MM.1S (cell line): Measurements from ENCODE around the gene MIPEP.

Experiments
- DNase-seq: peaks from one replicate; pipeline ENCODE4 v3.0.0-alpha.2; 2015
- H2AFZ ChIP-seq: fragments of 300-600 bp; sonication (generic); 2 replicates; pipeline ENCODE4 v1.6.0; 2016; ENCODE audit warnings: antibody characterized with exemption, low read length
- H3F3A ChIP-seq: fragments of 300-600 bp; sonication (generic); 2 replicates; pipeline ENCODE4 v1.6.1; 2016; ENCODE audit warnings: mild to moderate bottlenecking, antibody characterized with exemption, low read length, moderate library complexity, mixed read lengths; ENCODE audit not compliant: insufficient read depth
- H3K27ac ChIP-seq: fragments of 300-600 bp; sonication (generic); 2 replicates; pipeline ENCODE4 v1.5.1; 2016; ENCODE audit warnings: mild to moderate bottlenecking, low read length
- H3K27me3 ChIP-seq: fragments of 300-600 bp; sonication (generic); replicated peaks from 2 replicates; pipeline ENCODE4 v1.6.0; 2016; ENCODE audit warnings: low read length; ENCODE audit not compliant: insufficient read depth
- H3K36me3 ChIP-seq: fragments of 300-600 bp; sonication (generic); replicated peaks from 2 replicates; pipeline ENCODE4 v1.6.1; 2016; ENCODE audit warnings: mild to moderate bottlenecking, low read length, mixed read lengths; ENCODE audit not compliant: insufficient read depth
- H3K4me1 ChIP-seq: fragments of 300-600 bp; sonication (generic); 2 replicates; pipeline ENCODE4 v1.6.1; 2016; ENCODE audit warnings: low read length, mixed read lengths
- H3K4me2 ChIP-seq: fragments of 300-600 bp; sonication (generic); 2 replicates; pipeline ENCODE4 v1.6.0; 2016; ENCODE audit warnings: low read depth, low read length
- H3K4me3 ChIP-seq: fragments of 300-600 bp; sonication (generic); 2 replicates; pipeline ENCODE4 v1.5.1; 2016; ENCODE audit warnings: low read length, mixed read lengths
- H3K79me2 ChIP-seq: fragments of 300-600 bp; sonication (generic); 2 replicates; pipeline ENCODE4 v1.6.1; 2016; ENCODE audit warnings: mixed run types, low read length, mixed read lengths
- H3K9ac ChIP-seq: fragments of 300-600 bp; sonication (generic); 2 replicates; pipeline ENCODE4 v1.6.1; 2016; ENCODE audit warnings: low read length, mixed read lengths
- H3K9me2 ChIP-seq: fragments of 300-600 bp; sonication (generic); replicated peaks from 2 replicates; pipeline ENCODE4 v1.6.1; 2016; ENCODE audit warnings: mild to moderate bottlenecking, low read length, mixed read lengths; ENCODE audit not compliant: insufficient read depth
- H3K9me3 ChIP-seq: fragments of 300-600 bp; sonication (generic); replicated peaks from 2 replicates; pipeline ENCODE4 v1.6.1; 2016; ENCODE audit warnings: mild to moderate bottlenecking, low read length, mixed read lengths; ENCODE audit not compliant: insufficient read depth
- H4K20me1 ChIP-seq: fragments of 300-600 bp; sonication (generic); 2 replicates; pipeline ENCODE4 v1.6.1; 2016; ENCODE audit warnings: mild to moderate bottlenecking, low read length, moderate library complexity, mixed read lengths; ENCODE audit not compliant: insufficient read depth
- EZH2 ChIP-seq: fragments of 300-600 bp; sonication (generic); optimal IDR thresholded peaks from 2 replicates; pipeline ENCODE3; 2017; ENCODE audit warnings: low read depth, mild to moderate bottlenecking, antibody characterized with exemption, low read length, mixed read lengths
- EZH2phosphoT487 ChIP-seq: fragments of 300-600 bp; sonication (generic); IDR thresholded peaks from 2 replicates; pipeline ENCODE4 v1.6.1; 2018; ENCODE audit warnings: antibody characterized with exemption, low read length
- TF ChIP-seq, protein P1 (sequence below): fragments of 300-600 bp; sonication (generic); IDR thresholded peaks from 2 replicates; pipeline ENCODE4 v1.5.1; 2016; ENCODE audit warnings: antibody characterized with exemption, low read length, mixed read lengths

Gene MIPEP

DNA sequence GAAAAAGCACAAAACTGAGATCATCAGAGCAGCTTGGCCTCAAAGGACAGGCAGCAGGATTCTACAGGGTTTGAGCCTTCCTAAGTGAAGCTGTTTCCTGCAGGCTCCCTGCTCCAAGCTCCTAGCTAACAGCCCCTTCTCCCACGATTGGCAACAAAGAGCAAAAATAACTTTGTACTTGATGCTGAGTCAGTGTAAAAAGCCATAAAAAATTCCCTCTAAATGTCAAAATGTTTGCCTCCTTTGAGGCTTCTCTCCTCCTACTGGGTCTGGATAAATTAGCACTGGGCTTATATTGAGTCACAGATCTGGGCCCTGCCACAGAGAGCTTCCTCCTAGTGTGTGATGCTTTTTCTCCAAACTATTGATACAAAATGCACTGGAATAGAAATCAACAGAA, 165.7 kb downstream of the MIPEP start:
- no peaks in the 10 kb centered on the region for H3K9me2 ChIP-seq
- no peak overlapping the region for H3K4me2 ChIP-seq
- H3K9ac ChIP-seq = no peak overlapping the region
- no peaks in the 10 kb centered on the region for H3K27me3 ChIP-seq
- H3K9me3 ChIP-seq = no peaks in the 10 kb centered on the region
- H3K4me1 ChIP-seq = no peaks in the 10 kb centered on the region
- no peaks in the 10 kb centered on the region for H3K79me2 ChIP-seq
- TF ChIP-seq EZH2 (no peak), EZH2phosphoT487 (no peak)
- TF ChIP-seq, protein P1, sequence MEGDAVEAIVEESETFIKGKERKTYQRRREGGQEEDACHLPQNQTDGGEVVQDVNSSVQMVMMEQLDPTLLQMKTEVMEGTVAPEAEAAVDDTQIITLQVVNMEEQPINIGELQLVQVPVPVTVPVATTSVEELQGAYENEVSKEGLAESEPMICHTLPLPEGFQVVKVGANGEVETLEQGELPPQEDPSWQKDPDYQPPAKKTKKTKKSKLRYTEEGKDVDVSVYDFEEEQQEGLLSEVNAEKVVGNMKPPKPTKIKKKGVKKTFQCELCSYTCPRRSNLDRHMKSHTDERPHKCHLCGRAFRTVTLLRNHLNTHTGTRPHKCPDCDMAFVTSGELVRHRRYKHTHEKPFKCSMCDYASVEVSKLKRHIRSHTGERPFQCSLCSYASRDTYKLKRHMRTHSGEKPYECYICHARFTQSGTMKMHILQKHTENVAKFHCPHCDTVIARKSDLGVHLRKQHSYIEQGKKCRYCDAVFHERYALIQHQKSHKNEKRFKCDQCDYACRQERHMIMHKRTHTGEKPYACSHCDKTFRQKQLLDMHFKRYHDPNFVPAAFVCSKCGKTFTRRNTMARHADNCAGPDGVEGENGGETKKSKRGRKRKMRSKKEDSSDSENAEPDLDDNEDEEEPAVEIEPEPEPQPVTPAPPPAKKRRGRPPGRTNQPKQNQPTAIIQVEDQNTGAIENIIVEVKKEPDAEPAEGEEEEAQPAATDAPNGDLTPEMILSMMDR = no peak
- DNase-seq = no peak
- H2AFZ ChIP-seq = no peak overlapping the region
- no peak overlapping the region for H3K4me3 ChIP-seq
- no peaks in the 10 kb centered on the region for H4K20me1 ChIP-seq
- H3K36me3 ChIP-seq = no peaks in the 10 kb centered on the region
- no peak overlapping the region for H3K27ac ChIP-seq
- H3F3A ChIP-seq = no peaks in the 10 kb centered on the region

DNA sequence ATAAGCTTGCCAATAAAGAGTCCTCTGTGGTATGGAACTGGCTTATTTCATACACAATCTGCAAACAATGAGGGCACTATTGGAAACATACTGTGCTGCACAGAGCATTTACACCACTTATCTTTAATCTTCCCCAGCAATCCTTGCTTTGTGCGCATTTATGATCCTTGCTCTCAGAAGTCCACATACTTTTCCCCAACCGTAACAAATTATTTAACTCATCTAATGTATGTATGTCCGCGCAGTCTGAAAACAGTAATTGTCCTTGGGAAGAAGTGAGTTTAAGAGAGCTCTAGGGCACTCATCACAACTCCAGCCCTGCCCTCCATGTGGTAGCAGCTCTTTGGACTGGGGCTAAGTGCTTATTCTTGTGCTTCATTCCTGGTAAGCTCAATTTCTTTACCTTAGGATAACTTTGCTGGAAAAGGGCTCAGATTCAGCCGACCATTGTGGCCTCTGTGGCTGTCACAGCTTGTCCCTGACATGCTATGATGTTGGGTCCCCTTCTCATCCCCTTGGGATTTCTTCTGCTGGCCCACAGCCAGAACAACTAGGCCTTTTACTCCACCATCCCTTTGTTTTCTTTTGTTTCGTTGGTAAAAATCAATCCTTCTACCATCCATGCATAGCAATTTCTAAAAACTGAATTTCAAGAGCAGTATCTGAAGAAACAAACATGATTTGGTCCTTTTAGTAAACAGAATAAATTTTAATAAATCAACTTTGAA, 166.3 kb downstream of the MIPEP start:
- H2AFZ ChIP-seq = no peak overlapping the region
- H3K4me3 ChIP-seq = no peak overlapping the region
- no peak overlapping the region for H3K27ac ChIP-seq
- no peaks in the 10 kb centered on the region for H3K4me1 ChIP-seq
- DNase-seq = no peak
- H3K4me2 ChIP-seq = no peak overlapping the region
- H3K36me3 ChIP-seq = no peaks in the 10 kb centered on the region
- H3K9me3 ChIP-seq = no peaks in the 10 kb centered on the region
- H4K20me1 ChIP-seq = no peaks in the 10 kb centered on the region
- H3K9ac ChIP-seq = no peak overlapping the region
- TF ChIP-seq, protein P1 = no peak
- TF ChIP-seq EZH2phosphoT487 = no peak
- TF ChIP-seq EZH2 = no peak
- H3K27me3 ChIP-seq = no peaks in the 10 kb centered on the region
- no peaks in the 10 kb centered on the region for H3K9me2 ChIP-seq
- no peaks in the 10 kb centered on the region for H3F3A ChIP-seq
- no peaks in the 10 kb centered on the region for H3K79me2 ChIP-seq

DNA sequence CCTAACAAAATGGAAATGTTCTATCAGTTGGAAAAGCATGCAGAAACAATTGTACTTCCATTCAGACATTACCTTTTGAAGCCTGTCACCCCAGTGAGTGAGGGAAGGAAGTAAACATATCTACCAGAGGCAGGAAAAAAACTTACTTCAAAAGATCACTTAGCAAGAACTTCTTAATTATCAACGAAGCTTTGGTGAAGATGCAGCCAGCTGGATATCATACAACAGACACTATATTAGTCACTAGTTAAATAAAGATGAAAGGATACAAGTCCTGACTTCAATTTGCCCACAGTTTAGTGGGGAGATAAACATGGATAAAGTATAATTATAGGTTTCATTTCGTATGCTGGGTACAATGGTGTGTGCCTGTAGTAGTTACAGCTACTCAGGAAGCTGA, 170.2 kb downstream of the MIPEP start:
- TF ChIP-seq, protein P1 = no peak
- TF ChIP-seq EZH2 (no peak), EZH2phosphoT487 (no peak)
- H3K4me2 ChIP-seq = no peak overlapping the region
- no peaks in the 10 kb centered on the region for H3K9me2 ChIP-seq
- H3K79me2 ChIP-seq = no peaks in the 10 kb centered on the region
- no peak overlapping the region for H3K27ac ChIP-seq
- H3K4me1 ChIP-seq = no peaks in the 10 kb centered on the region
- no peaks in the 10 kb centered on the region for H3K27me3 ChIP-seq
- no peak for DNase-seq
- H3K9me3 ChIP-seq = no peaks in the 10 kb centered on the region
- no peak overlapping the region for H3K4me3 ChIP-seq
- no peaks in the 10 kb centered on the region for H3F3A ChIP-seq
- H4K20me1 ChIP-seq = no peaks in the 10 kb centered on the region
- no peak overlapping the region for H2AFZ ChIP-seq
- H3K36me3 ChIP-seq = no peaks in the 10 kb centered on the region
- no peak overlapping the region for H3K9ac ChIP-seq
